SK-N-SH (cell line): ENCODE measurements around the gene RADIL. TPM values are rescaled to one million over a fixed set of nuclear protein-coding genes. Genes with fewer than 3 reads are reported as not detected.

ENCODE experiments used
- CTCF ChIA-PET: fragments of 300-600, 350-600 bp; formaldehyde crosslinking; extraction: SDS; loops from one replicate; lab custom pipeline; 2021; lab: Yijun Ruan, JAX
- POLR2A ChIA-PET: fragments of 350-600 bp; sonication (Branson Sonifier 250); formaldehyde crosslinking; extraction: SDS; loops from one replicate; lab custom pipeline; 2020; ENCODE audit warnings: antibody characterized with exemption, inconsistent platforms; lab: Yijun Ruan, JAX
- DNase-seq: peaks from one replicate; pipeline ENCODE4 v3.0.0; 2012
- H2AFZ ChIP-seq: fragments of 200-600 bp; sonication (generic); 2 replicates; pipeline ENCODE4 v1.8.1; 2016; ENCODE audit warnings: antibody characterized with exemption, mild to moderate bottlenecking, low read depth
- H3F3A ChIP-seq: fragments of 200-600 bp; sonication (generic); replicated peaks from 2 replicates; pipeline ENCODE3; 2016; ENCODE audit warnings: antibody characterized with exemption, mild to moderate bottlenecking; ENCODE audit not compliant: insufficient read depth
- H3K27ac ChIP-seq, 2 experiments: fragments of 200-500 bp in 1 of 2; fragments of 200-600 bp in 1 of 2; sonication (Bioruptor generic) in 1 of 2; sonication (generic), shearing (Covaris generic) in 1 of 2; 2 replicates each; pipeline versions ENCODE4 v1.5.1 to v1.6.1; 2014 to 2016; ENCODE audit warnings: low read depth in 2 of 2, inconsistent platforms in 1 of 2, low read length in 1 of 2, mild to moderate bottlenecking in 1 of 2, mixed read lengths in 1 of 2
- H3K27me3 ChIP-seq: fragments of 200-600 bp; sonication (generic), shearing (Covaris generic); 2 replicates; pipeline ENCODE4 v1.6.1; 2016; ENCODE audit warnings: mixed run types; ENCODE audit not compliant: insufficient read depth
- H3K36me3 ChIP-seq, 2 experiments: fragments of 200-500 bp in 1 of 2; fragments of 200-600 bp in 1 of 2; sonication (Bioruptor generic) in 1 of 2; sonication (generic) in 1 of 2; replicated peaks in 1 of 2; 2 replicates each; pipeline versions ENCODE3 to v1.5.1; 2014 to 2016; ENCODE audit warnings: low read length in 1 of 2, mild to moderate bottlenecking in 1 of 2; ENCODE audit not compliant: insufficient read depth in 2 of 2, control insufficient read depth in 1 of 2
- H3K4me1 ChIP-seq, 2 experiments: fragments of 200-500 bp in 1 of 2; fragments of 200-600 bp in 1 of 2; sonication (Bioruptor generic) in 1 of 2; sonication (generic), shearing (Covaris generic) in 1 of 2; 2 replicates each; pipeline versions ENCODE4 v1.5.1 to v1.6.1; 2014 to 2016; ENCODE audit warnings: low read depth in 1 of 2, low read length in 1 of 2, mixed run types in 1 of 2; ENCODE audit not compliant: insufficient read depth in 2 of 2, control insufficient read depth in 1 of 2
- H3K4me2 ChIP-seq: fragments of 200-600 bp; sonication (generic), shearing (Covaris generic); 2 replicates; pipeline ENCODE4 v1.6.1; 2017; ENCODE audit warnings: mixed run types
- H3K4me3 ChIP-seq, 2 experiments: fragments of 200-500 bp in 1 of 2; fragments of 200-600 bp in 1 of 2; sonication (Bioruptor generic) in 1 of 2; sonication (generic), shearing (Covaris generic) in 1 of 2; 2 replicates each; pipeline versions ENCODE4 v1.5.1 to v1.8.1; 2014 to 2016; ENCODE audit warnings: low read depth in 2 of 2, inconsistent platforms in 1 of 2, low read length in 1 of 2, mild to moderate bottlenecking in 1 of 2, mixed read lengths in 1 of 2, moderate library complexity in 1 of 2
- H3K79me2 ChIP-seq: fragments of 200-600 bp; sonication (generic); 2 replicates; pipeline ENCODE4 v1.8.1; 2017; ENCODE audit warnings: mild to moderate bottlenecking; ENCODE audit not compliant: insufficient read depth
- H3K9ac ChIP-seq: fragments of 200-600 bp; sonication (generic); 2 replicates; pipeline ENCODE4 v1.6.1; 2017; ENCODE audit warnings: mixed run types
- H3K9me2 ChIP-seq: fragments of 200-600 bp; sonication (generic); 2 replicates; pipeline ENCODE4 v1.6.1; 2017; ENCODE audit warnings: mixed run types
- H3K9me3 ChIP-seq: fragments of 200-600 bp; sonication (generic); 2 replicates; pipeline ENCODE4 v1.6.1; 2017; ENCODE audit warnings: mixed run types, mild to moderate bottlenecking, moderate library complexity
- H4K20me1 ChIP-seq: fragments of 200-600 bp; sonication (generic); 2 replicates; pipeline ENCODE4 v1.6.1; 2017; ENCODE audit warnings: mild to moderate bottlenecking, mixed run types; ENCODE audit not compliant: insufficient read depth
- CHD2 ChIP-seq: fragments of 150-350 bp; IDR thresholded peaks from 2 replicates; pipeline ENCODE4 v1.6.1; 2018; ENCODE audit warnings: low read length; ENCODE audit not compliant: partially characterized antibody
- EP300 ChIP-seq, 2 experiments: IDR thresholded peaks; 2 replicates each; pipeline versions ENCODE4 v1.4.0 to v1.6.1; 2012; ENCODE audit warnings: borderline replicate concordance in 1 of 2, low read depth in 1 of 2, low read length in 1 of 2
- EZH2phosphoT487 ChIP-seq: fragments of 200-600 bp; sonication (generic); IDR thresholded peaks from 2 replicates; pipeline ENCODE4 v1.6.1; 2017; ENCODE audit warnings: low read depth, mixed run types, mild to moderate bottlenecking, antibody characterized with exemption, moderate library complexity, borderline replicate concordance
- FOSL2 ChIP-seq: IDR thresholded peaks from 2 replicates; pipeline ENCODE4 v1.4.0; 2012; ENCODE audit warnings: low read depth, mild to moderate bottlenecking, moderate library complexity, borderline replicate concordance
- FOXJ3 ChIP-seq: sonication (generic); formaldehyde crosslinking; IDR thresholded peaks from 2 replicates; pipeline ENCODE4 v1.5.1; 2020; ENCODE audit warnings: mild to moderate bottlenecking, missing genetic modification reagents
- GATA2 ChIP-seq: sonication (generic); formaldehyde crosslinking; IDR thresholded peaks from 2 replicates; pipeline ENCODE4 v1.5.0; 2020; ENCODE audit warnings: mild to moderate bottlenecking, missing genetic modification reagents
- JUND ChIP-seq: IDR thresholded peaks from 2 replicates; pipeline ENCODE4 v1.4.0; 2012
- MAX ChIP-seq: IDR thresholded peaks from 2 replicates; pipeline ENCODE4 v1.4.0; 2012; ENCODE audit warnings: low read depth
- MXI1 ChIP-seq: IDR thresholded peaks from 2 replicates; pipeline ENCODE4 v1.6.1; 2012; ENCODE audit warnings: mild to moderate bottlenecking, low read depth, low read length, improper control_type of control experiment
- NRF1 ChIP-seq: IDR thresholded peaks from 2 replicates; pipeline ENCODE4 v1.6.1; 2012; ENCODE audit warnings: low read depth, mild to moderate bottlenecking, low read length
- PBX3 ChIP-seq: IDR thresholded peaks from 2 replicates; pipeline ENCODE4; 2012
- POLR2AphosphoS5 ChIP-seq: IDR thresholded peaks from 2 replicates; pipeline ENCODE4 v1.6.1; 2012; ENCODE audit warnings: low read depth, low read length
- RAD21 ChIP-seq: IDR thresholded peaks from 2 replicates; pipeline ENCODE4 v1.6.1; 2012; ENCODE audit warnings: mild to moderate bottlenecking, low read length
- RCOR1 ChIP-seq: fragments of 150-350 bp; IDR thresholded peaks from 2 replicates; pipeline ENCODE4 v1.6.1; 2017; ENCODE audit warnings: antibody characterized with exemption, low read length
- REST ChIP-seq: IDR thresholded peaks from 2 replicates; pipeline ENCODE4 v1.6.1; 2012; ENCODE audit warnings: mild to moderate bottlenecking, low read depth, low read length, moderate library complexity
- RFX5 ChIP-seq: IDR thresholded peaks from 2 replicates; pipeline ENCODE4 v1.6.1; 2012; ENCODE audit warnings: mild to moderate bottlenecking, improper control_type of control experiment, low read length
- RXRA ChIP-seq: IDR thresholded peaks from 2 replicates; pipeline ENCODE4 v1.4.0; 2012; ENCODE audit warnings: low read depth, mild to moderate bottlenecking, borderline replicate concordance
- SIN3A ChIP-seq: IDR thresholded peaks from 2 replicates; pipeline ENCODE4 v1.6.1; 2012; ENCODE audit warnings: low read depth, mild to moderate bottlenecking, low read length, moderate library complexity, borderline replicate concordance
- SMC3 ChIP-seq: IDR thresholded peaks from 2 replicates; pipeline ENCODE4 v1.6.1; 2012; ENCODE audit warnings: low read depth, low read length, improper control_type of control experiment
- TAF1 ChIP-seq: IDR thresholded peaks from 2 replicates; pipeline ENCODE4 v1.6.1; 2012; ENCODE audit warnings: low read depth, mild to moderate bottlenecking, low read length, moderate library complexity, borderline replicate concordance
- TCF12 ChIP-seq: IDR thresholded peaks from 2 replicates; pipeline ENCODE4 v1.4.0; 2012
- TEAD4 ChIP-seq: IDR thresholded peaks from 2 replicates; pipeline ENCODE4 v1.4.0; 2012; ENCODE audit warnings: mild to moderate bottlenecking, borderline replicate concordance; ENCODE audit not compliant: insufficient read depth
- USF2 ChIP-seq: fragments of 150-350 bp; IDR thresholded peaks from 2 replicates; pipeline ENCODE4 v1.6.1; 2017; ENCODE audit warnings: antibody characterized with exemption, low read length, low read depth, borderline replicate concordance
- YY1 ChIP-seq: IDR thresholded peaks from 2 replicates; pipeline ENCODE4 v1.4.0; 2012; ENCODE audit warnings: low read depth, mild to moderate bottlenecking
- ZBTB33 ChIP-seq: IDR thresholded peaks from 2 replicates; pipeline ENCODE4 v1.4.0; 2012; ENCODE audit warnings: low read depth, borderline replicate concordance
- WGBS: methylation state at CpG from one replicate; pipeline ENCODE4 v1.1.6; 2017; ENCODE audit warnings: low lambda C conversion rate; 5-methylcytosine and 5-hydroxymethylcytosine counted together
- polyA plus RNA-seq, 3 experiments: library from polyadenylated mRNA; depleted of rRNA; stranded (reverse); fragments of >200 nt; gene quantifications; 2 replicates each; pipeline ENCODE4 v1.2.3, GENCODE V29; 2012

RADIL gene
- polyA plus RNA-seq, 1 of the 3 experiments (the other 2 are of a cell fraction), result 4.3 TPM

- no peaks in the 10 kb centered on the region for H4K20me1 ChIP-seq
- ChIA-PET CTCF (interaction anchor here (0.6 to 8.9 kb wide), 53 partner anchors 10 to 621 kb away, joined by 3 to 235 read pairs (median 5); partner anchors contain the start of genes AP5Z1, PAPOLB and RADIL), POLR2A (interaction anchor here (1.0 to 1.7 kb wide), 3 partner anchors 16 to 144 kb away, joined by 3 to 14 read pairs (median 4); partner anchors contain the start of gene RADIL)
- no peaks in the 10 kb centered on the region for H3K27me3 ChIP-seq
- DNase-seq, result peak; percentile 95
- H3K27ac ChIP-seq, result no peak overlapping the region; a peak in 1 of 4 replicates
- H3K9me2 ChIP-seq, result no peaks in the 10 kb centered on the region
- H3K36me3 ChIP-seq, result no peaks in the 10 kb centered on the region
- H3K9ac ChIP-seq, result no peak overlapping the region
- 68% methylated on average over 14 of the region's 14 CpGs for WGBS
- H3K79me2 ChIP-seq, result no peaks in the 10 kb centered on the region
- H3K9me3 ChIP-seq, result no peaks in the 10 kb centered on the region
- peaks cover 0 to 5% of the 10 kb centered on the region in 2 experiments; a peak in 1 of 4 replicates for H3K4me1 ChIP-seq
- H3K4me2 ChIP-seq, result no peak overlapping the region
- no peak overlapping the region for H2AFZ ChIP-seq
- H3F3A ChIP-seq, result no peaks in the 10 kb centered on the region
- H3K4me3 ChIP-seq, result no peak overlapping the region; a peak in 1 of 4 replicates
- TF ChIP-seq POLR2AphosphoS5, result no peak
- TF ChIP-seq REST, result no peak
- peak; percentile 77; the same call in 1 of the 2 replicates for TF ChIP-seq MXI1
- TF ChIP-seq JUND, result no peak
- peak; percentile 89 for TF ChIP-seq CHD2
- TF ChIP-seq TCF12, result no peak
- TF ChIP-seq RCOR1, result peak; percentile 90
- peak; percentile 98 for TF ChIP-seq RAD21
- TF ChIP-seq TAF1, result no peak
- no peak for TF ChIP-seq YY1
- TF ChIP-seq ZBTB33, result peak; percentile 25; the same call in 1 of the 2 replicates
- peak; percentile 99 for TF ChIP-seq SMC3
- no peak; a peak in 1 of 4 replicates for TF ChIP-seq EP300 (IDR thresholded peaks at IDR 0.05; ENCODE audit: borderline replicate concordance in 1 of 2, low read depth in 1 of 2, low read length in 1 of 2)
- TF ChIP-seq NRF1, result peak; percentile 27; the same call in 1 of the 2 replicates
- no peak for TF ChIP-seq USF2
- no peak for TF ChIP-seq TEAD4
- peak; percentile 85 for TF ChIP-seq GATA2 (CRISPR knock-in tag)
- no peak for TF ChIP-seq RXRA
- peak; percentile 22; the same call in 1 of the 2 replicates for TF ChIP-seq FOXJ3 (CRISPR knock-in tag)
- no peak for TF ChIP-seq PBX3
- 0 out of 2 replicates have a peak, but pooled peaks have one; percentile 47 for TF ChIP-seq RFX5
- no peak for TF ChIP-seq EZH2phosphoT487
- TF ChIP-seq SIN3A, result 0 out of 2 replicates have a peak, but pooled peaks have one; percentile 30
- TF ChIP-seq FOSL2, result no peak
- no peak for TF ChIP-seq MAX
Measured at GRCh38 chr7:4830176-4830575, 53.3 kb downstream of the RADIL start.
